Smooth muscle cell of the brain vasculature (primary cell): ENCODE measurements around the gene SRBD1.
A peak's percentile ranks its signal among the peaks of the same experiment; 100 is the strongest.

Experiments used
- DNase-seq: peaks from one replicate; pipeline ENCODE4 v3.0.0-alpha.2; 2012; ENCODE audit warnings: low read depth, low spot score

The SRBD1 gene

GRCh38 chr2:45636008-45636407 is 24.9 kb upstream of the SRBD1 start:
- no peak for DNase-seq

GRCh38 chr2:45634223-45634622 is 23.2 kb upstream of the SRBD1 start:
- DNase-seq = no peak

GRCh38 chr2:45631955-45632354 is 20.9 kb upstream of the SRBD1 start:
- DNase-seq = no peak

- no peak for DNase-seq
These were observed 20.3 kb upstream of the SRBD1 start for GRCh38 chr2:45631319-45631718.

GRCh38 chr2:45629971-45630370 is 18.9 kb upstream of the SRBD1 start:
- no peak for DNase-seq

- no peak for DNase-seq
These were observed 16.8 kb upstream of the SRBD1 start for GRCh38 chr2:45627911-45628310.

GRCh38 chr2:45626387-45627221 is 15.5 kb upstream of the SRBD1 start:
- no peak for DNase-seq

GRCh38 chr2:45625824-45626223 is 14.8 kb upstream of the SRBD1 start:
- no peak for DNase-seq

GRCh38 chr2:45623098-45623497 is 12.0 kb upstream of the SRBD1 start:
- DNase-seq = no peak

GRCh38 chr2:45622336-45623075 is 11.4 kb upstream of the SRBD1 start:
- no peak for DNase-seq

- no peak for DNase-seq
These were observed 6.4 kb upstream of the SRBD1 start for GRCh38 chr2:45617496-45617895.

- DNase-seq = no peak
These were observed 5.8 kb upstream of the SRBD1 start for GRCh38 chr2:45616658-45617411.

- no peak for DNase-seq
These were observed 3.9 kb upstream of the SRBD1 start for GRCh38 chr2:45614871-45615415.

GRCh38 chr2:45614330-45614729 is 3.3 kb upstream of the SRBD1 start:
- DNase-seq = no peak

GRCh38 chr2:45612731-45613130 is 1.7 kb upstream of the SRBD1 start:
- no peak for DNase-seq

GRCh38 chr2:45612285-45612684 is 1.2 kb upstream of the SRBD1 start:
- no peak for DNase-seq

- peak; percentile 37 for DNase-seq
These were observed 617 bp downstream of the SRBD1 start for GRCh38 chr2:45610281-45611019.

GRCh38 chr2:45607701-45608100 is 3.4 kb downstream of the SRBD1 start:
- DNase-seq = no peak

GRCh38 chr2:45606796-45607195 is 4.3 kb downstream of the SRBD1 start:
- no peak for DNase-seq

- no peak for DNase-seq
These were observed 6.0 kb downstream of the SRBD1 start for GRCh38 chr2:45605116-45605515.

GRCh38 chr2:45602624-45603023 is 8.4 kb downstream of the SRBD1 start:
- DNase-seq = no peak
